Medulla oblongata (tissue), 1 donor: ENCODE results near the gene CYTL1.

Source experiments
- DNase-seq: peaks from one replicate; pipeline ENCODE4 v3.0.0-alpha.2; 2015; ENCODE audit errors: extremely low spot score

The CYTL1 gene

DNA sequence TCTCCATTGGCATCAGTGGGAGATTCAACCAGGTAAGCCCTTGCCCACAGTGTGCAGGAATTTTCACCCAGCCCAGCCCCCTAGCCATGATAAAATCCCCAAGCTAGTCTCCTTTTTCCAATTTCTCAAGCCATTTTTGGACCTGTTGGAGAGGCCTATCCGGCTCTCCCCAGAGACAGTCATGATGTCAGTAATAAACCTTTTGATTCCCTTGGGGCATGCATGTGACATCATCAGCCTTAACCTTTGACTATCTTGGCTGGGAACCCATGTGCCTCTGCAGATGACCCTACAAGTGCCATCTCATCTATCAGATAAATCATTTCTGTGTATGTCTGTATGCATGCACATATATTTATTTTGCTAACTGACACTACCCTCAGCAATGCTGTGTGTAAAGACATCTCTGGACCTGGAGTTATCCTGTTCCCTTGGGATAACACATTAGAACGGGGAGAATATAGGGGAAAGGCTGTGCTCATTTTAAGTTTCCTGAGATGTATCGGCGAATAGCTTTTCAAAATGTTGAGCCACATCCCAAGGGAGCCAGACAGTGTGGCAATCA, 51.0 kb downstream of the CYTL1 start:
- no peak for DNase-seq
